ENCODE results near the gene DDX41.

DNA sequence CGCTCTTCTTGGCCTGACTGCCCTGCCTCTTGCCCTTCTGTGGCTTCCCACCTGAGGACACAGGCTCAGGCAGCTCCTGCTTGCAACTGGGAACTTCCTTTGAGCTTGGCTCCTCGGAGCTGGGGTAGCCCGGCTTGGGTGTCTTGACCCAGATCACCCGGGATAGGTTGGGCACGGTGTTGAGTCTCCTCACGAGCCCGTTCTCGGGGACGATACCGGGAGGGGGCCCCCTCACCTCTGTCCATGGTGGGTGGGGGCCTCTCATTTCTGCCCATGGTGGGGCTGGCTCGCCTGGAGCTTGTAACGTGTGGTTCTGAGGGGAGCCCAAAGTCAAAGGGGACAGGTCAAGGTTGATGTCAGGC, 7.8 kb upstream of the DDX41 start:
- TF ChIP-seq CTCF (IDR thresholded peaks at IDR 0.05), result no peak
- no peak for TF ChIP-seq POLR2A (IDR thresholded peaks at IDR 0.05)
- no peak for TF ChIP-seq EP300 (IDR thresholded peaks at IDR 0.05)

All from tibial nerve (tissue), 4 donors.